GM19351 (cell line): ENCODE measurements around the gene KCNQ1.

Source experiments
- ATAC-seq: cut with Tn5 transposase; IDR thresholded peaks from one replicate; pipeline ENCODE4 v1.9.1; 2021; ENCODE audit warnings: mild to moderate bottlenecking, moderate library complexity; ENCODE audit not compliant: unreplicated experiment

Gene KCNQ1

DNA sequence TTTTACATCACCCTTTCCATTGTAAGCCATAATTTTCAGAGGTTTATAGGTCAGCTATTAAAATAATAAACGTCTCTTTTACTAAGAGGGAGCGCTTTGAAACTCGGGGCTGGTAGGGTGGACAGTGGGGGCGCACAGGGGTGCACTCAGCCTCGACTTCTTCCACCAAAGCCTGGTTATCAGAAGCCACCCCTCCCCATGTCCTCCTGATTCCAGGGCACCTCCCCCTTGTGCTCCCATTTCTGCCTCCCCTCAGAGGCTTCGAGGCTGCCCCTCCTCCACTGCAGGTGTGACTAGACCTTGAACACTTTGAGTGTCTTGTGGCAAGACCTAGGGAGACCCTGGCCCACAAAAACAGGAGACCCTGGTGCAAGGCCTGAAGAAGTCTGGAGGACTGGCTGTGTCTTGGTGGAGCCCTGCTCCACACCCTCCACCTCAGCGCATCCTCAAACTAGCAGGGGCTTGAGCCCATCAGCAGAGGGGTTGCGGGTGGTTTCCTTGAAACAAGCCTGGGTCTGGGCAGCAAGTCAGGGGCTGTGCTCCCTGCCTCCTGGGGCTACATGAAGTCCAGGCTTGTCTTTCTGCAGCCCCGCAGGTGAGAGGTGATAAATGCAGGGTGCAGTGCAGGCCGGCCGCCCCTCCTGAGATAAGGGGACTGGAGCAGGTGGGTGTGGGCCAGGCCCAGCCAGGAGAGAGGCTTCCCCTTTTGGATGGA, 437.7 kb downstream of the KCNQ1 start:
- no peak for ATAC-seq

GRCh38 chr11:2883640-2883978, 438.8 kb downstream of the KCNQ1 start:
- no peak for ATAC-seq

DNA sequence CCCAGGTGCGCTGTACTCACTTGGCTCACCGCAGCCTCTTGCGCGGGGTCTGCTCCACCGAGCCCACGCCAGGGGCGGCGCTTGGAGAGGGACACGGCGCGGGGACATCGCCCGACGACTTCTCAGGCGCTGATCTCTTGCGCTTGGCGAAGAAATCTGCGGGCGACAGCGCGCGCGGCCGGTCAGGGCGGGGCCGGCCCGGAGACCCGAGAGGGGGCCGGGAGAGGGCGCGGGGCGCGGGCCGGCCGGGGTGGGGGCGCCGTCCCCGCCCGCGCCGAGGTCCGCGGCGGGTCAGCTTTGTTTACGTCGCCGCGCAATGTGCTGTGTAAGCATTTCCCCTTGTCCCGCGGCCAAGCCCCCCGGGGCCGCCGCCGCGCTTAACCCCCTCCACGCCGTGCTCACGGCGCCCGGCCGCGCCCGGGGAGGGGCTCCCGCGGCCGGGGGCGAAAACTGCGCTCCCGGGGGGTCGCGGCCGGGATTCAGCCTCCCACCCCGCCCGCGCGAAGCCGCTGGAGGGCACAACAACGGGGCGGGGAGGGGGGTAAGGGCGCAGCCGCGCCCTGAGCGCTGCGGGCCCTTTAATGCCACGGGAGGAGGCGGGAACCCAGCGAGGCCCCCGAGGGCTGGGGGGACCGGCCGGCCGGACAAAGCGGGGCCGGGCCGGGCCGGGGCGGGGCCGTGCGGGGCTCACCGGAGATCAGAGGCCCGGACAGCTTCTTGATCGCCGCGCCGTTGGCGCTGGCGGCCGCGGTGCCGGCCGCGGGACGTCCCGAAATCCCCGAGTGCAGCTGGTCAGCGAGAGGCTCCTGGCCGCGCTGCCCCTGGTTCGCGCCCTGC, 439.4 kb downstream of the KCNQ1 start:
- ATAC-seq: no peak

DNA sequence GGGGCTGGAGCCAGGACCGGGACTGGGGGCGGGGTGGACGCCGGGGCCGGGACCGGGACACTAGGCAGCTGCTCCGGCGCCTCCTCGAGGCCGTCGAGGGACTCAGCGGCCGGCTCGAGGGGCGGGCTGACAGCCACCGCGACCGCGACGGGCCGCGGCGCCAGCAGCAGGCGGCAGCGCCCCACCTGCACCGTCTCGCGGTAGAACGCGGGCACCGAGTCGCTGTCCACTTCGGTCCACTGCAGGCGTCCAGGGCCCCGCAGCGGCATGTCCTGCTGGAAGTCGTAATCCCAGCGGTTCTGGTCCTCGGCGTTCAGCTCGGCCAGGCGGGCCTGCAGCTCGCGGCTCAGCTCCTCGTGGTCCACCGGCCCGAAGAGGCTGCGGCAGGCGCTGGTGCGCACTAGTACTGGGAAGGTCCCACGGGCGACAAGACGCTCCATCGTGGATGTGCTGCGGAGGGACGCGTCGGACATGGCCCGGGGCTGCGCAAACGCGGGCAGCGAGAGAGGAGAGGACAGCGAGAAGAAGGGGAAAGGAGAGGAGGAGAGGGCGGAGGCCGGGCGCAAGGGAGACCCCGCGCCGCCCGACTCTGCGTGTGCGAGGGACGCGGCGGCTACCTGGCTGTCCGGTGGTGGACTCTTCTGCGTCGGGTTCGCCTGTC, 440.3 kb downstream of the KCNQ1 start:
- ATAC-seq: no peak

DNA sequence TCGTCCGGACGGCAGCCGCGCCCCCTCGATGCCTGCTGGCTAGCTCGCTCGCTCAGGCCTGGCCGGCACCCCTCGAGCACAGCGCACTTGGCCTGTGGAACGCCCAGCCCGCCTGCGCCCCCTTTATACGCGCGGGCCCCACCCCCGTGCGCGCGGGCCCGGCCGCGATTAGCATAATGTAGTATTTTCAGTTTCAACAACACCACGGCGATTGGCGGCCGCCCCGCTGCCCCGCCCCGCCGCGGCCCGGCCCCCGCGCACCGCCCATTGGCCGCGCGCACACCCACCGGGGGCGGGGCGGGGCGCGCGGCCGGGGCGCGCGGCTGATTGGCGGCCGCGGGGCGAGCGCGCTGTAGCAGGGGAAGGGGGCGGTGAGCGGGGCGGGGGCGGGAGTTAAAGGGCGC, 440.9 kb downstream of the KCNQ1 start, which contains the start of gene CDKN1C:
TSS of gene CDKN1C (minus strand) at position 98 of the 404 bp plus-strand sequence. CDS start 319 bp downstream, outside the sequence.
- ATAC-seq: peak; percentile 74

DNA sequence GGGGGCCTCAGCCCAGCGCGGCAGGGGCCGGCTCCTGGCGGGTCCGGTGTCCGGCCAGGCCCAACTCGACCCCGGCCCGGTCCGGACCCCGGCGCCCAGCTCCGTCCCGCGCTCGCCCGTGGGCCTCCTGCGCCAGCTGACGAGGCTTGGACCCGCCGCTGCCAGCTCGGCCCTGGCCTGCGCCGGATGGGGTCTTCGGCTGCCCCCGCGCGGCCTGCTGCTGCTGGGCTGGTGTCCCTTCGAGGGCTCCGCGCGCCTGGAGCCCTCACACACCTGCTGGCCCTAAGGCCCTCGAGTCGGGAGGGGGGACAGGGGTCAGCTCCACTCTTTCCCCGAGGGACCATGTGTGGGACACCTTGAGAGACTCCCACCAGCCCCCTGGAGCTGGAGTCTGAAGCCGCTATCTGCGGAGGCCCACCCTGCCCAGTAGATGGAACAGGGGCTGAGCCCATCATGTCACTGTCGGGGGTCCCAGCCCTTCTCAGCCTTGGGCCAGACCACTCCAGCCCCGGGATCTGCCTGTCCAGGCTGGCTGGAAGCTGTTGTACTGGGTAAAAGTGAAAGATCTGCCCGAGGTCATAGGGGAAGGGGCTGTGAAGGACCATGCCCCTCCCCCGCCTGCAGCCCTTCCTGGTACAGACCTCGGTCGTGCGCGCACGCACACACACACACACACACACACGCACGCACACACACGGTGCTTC, 441.5 kb downstream of the KCNQ1 start:
- no peak for ATAC-seq

GRCh38 chr11:2886936-2887335, 442.1 kb downstream of the KCNQ1 start:
- no peak for ATAC-seq

DNA sequence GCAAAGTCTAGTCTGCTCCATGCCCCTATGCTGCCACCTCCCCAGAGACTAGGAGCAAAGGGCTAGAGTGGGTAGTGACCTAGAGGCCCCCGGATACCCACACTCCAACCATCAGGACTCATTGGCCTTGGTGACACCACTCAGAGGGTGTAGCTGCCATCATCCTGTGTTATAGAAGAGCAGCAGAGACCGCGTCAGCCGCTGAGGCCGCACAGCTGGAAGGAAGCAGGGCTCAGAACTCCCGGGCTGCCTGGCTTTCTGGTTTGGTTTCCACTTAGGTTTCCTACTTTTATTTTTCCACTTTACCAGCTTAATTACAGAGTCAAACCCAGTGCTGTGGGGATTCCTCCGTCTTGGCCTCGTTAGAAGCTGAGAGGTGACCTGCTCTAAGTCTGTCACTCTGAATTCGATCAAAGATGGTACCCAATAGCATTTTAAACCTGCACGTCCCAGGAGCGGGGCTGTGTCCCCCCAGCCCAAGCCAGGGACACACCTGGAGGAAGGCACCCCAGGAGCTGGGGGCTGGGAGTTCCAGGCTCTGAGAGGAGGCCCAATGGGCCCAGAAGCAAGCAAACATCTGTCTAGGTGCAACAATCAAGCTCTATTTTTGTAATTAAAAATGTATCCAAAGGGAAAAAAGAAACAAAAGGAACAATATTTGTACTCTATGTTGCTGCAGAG, 442.8 kb downstream of the KCNQ1 start:
- no peak for ATAC-seq

- ATAC-seq: no peak
These were observed 443.6 kb downstream of the KCNQ1 start for GRCh38 chr11:2888266-2888968.

DNA sequence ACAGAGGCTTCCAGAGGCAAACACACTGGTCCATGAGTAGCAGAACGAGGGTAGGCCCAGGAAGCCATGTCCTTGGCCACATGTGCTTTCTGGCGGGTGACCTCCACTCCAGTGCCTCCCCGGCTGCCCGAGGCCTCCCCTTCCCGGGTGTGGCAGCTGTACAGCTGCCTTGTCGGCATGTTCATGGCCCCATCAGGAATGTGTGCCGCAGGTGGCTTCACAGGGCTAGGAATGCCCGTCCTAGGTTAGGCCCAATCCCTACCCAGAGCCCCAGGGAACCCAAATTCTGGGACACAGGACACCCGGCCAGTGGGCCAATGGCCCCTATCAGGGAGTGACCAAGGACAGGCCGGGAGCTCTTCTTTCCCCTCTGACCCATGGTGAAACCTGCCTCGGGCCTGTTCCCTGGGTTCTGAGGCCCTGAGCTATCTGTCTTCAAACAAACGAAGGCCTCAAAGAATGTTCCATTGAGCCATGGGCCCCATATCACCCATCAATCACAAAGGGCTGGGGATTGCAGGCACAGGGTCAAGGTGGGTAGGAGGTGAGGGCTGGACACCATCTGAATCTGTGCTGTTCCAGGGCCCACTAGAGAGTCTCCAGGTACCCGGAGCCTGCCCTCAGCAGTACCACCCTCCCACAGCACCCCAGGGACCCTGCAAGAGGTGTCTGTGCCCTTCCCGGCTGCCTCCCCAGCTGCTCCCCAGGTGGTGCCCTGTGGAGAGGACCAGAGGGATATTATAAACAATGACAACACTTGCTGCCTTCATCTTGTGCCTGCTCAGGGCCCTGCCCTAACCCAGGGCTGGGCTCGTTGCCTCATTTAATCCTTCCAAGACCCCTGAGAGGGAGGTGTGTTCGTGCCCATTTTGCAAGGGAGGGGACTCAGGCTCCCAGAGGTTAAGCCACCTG, 444.8 kb downstream of the KCNQ1 start:
- ATAC-seq: no peak

GRCh38 chr11:2890466-2891294, 445.9 kb downstream of the KCNQ1 start:
- ATAC-seq: no peak

- ATAC-seq: no peak
These were observed 446.8 kb downstream of the KCNQ1 start for GRCh38 chr11:2891326-2892214.

DNA sequence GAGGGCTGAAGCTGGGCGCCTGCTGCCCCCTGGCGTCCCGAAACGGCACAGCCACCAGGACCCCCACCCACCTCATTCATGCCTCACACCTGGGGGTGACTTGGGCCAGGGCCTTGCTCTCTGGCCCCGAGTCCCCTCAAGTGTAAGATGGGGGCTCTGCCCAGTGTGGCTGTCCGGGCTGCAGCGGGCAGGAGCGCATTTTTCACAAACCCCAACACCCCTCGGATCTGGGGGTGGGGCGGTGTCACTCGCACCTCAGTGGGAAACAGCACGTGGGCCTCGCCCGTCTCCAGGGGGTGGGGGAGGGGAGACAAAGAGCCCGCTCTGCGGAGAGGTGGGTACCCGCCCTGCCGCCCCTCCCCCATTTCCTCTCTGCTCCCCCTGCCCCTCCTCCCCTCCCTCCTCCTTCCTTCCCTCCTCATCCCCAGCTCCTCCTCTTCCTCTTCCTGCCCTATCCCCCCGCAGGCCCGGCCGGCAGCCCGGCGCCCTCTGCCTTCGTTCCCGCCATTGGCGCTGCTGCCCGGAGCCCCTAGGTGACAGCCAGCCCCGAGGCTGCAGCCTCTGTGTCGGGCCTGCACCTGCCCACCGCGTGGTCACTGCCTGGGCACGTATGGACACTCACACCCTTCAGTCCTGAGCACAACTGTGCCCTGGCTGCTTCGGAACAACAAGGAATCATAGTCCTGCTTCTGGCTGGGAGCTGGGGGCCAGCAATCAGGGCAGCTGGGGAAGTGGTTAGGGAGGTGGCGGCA, 447.6 kb downstream of the KCNQ1 start:
- no peak for ATAC-seq

GRCh38 chr11:2892967-2893528, 448.2 kb downstream of the KCNQ1 start:
- ATAC-seq: no peak

DNA sequence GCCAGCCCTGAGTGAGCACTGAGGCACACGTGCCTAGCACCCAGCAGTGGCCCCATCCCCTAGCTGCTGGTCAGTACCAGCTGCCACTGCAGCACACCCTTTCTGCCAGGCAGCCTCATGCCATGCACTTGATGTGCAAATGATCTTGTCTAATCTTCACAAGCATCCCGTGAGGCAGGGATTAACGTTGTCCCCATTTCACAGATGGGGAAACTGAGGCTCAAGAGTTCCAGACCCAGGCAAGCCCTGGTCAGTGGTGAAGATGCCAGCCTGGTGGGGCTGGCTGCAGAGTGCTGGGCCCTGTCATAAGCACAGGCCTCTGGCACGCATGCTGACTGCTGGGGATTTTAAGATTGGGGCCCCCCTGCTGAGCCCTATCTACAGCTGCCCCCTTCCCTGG, 449.1 kb downstream of the KCNQ1 start:
- no peak for ATAC-seq

DNA sequence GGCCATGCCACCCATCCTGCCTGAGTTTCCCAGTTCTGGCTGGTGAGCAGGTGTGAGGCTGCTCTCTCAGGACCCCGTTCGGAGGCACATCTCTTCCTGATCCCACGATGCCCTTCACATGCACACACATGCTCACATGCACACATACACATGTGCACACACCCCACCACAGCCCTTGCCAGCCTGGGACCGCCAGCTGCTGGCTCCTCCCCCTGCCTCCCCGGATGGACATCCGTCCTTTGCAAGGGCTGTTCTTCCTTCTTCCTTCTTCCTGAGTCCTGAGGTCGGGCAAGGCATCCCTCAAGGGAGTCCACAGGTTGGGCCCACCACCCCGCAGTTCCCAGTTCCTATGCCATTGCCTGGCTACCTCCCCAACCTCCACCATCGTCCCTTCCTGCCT, 451.2 kb downstream of the KCNQ1 start:
- no peak for ATAC-seq
